Measurements from ENCODE around the gene COG6. TPM values are rescaled to one million over a fixed set of nuclear protein-coding genes. Genes with fewer than 3 reads are reported as not detected.

COG6 gene
- total and polyA plus RNA-seq, 2 donors (not counting 1 experiment from before 2014, with no cell fraction given): 28.9 to 44.8 TPM

DNA sequence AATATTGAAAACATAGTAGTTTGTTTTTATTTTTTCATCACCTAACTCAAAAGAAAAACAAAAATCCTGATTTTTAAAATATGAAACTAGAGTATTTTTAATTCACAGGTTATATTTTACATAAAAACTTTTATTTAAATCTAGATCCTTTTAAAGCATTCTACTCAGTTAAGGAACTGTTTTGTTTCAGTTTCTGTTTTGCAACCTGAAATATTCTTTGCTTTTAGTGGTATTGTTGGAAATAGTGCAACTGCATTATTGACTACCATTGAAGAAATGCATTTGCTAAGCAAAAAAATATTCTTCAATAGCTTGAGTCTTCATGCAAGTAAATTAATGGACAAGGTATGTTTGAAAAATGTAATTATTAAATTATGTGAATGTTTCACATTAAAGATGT is 43.8 kb downstream of the COG6 start:
- Histone ChIP-seq H3K9ac (ENCODE audit: insufficient read depth, low read length) (no peak overlapping the region), H3K36me3 (ENCODE audit: control insufficient read depth, insufficient read depth, low read length) (no peaks in the 10 kb centered on the region), H3K4me2 (ENCODE audit: extremely low read depth, insufficient read depth, low read length) (no peak overlapping the region), H3K4me3 (replicated peaks in 1 of 4; ENCODE audit: control extremely low read depth in 1 of 4, insufficient read depth in 1 of 4, low read depth in 3 of 4, low read length in 4 of 4) (no peak overlapping the region), H3K27ac (ENCODE audit: insufficient read depth, low read length) (no peak overlapping the region), H3K9me3 (ENCODE audit: control insufficient read depth, insufficient read depth, low read depth, low read length) (no peaks in the 10 kb centered on the region), H4K20me1 (ENCODE audit: control insufficient read depth, extremely low read depth, insufficient read depth, low read length) (no peaks in the 10 kb centered on the region), H3K27me3 (ENCODE audit: control insufficient read depth, insufficient read depth, low read length) (no peaks in the 10 kb centered on the region), H2AFZ (ENCODE audit: low read length) (no peak overlapping the region), H3K79me2 (ENCODE audit: control insufficient read depth, insufficient read depth, low read length) (no peaks in the 10 kb centered on the region), H3K4me1 (ENCODE audit: control insufficient read depth, extremely low read depth, insufficient read depth, low read length) (no peaks in the 10 kb centered on the region)
- peak in 1 of 2 donors; percentile 13 for DNase-seq (ENCODE audit: low read depth in 2 of 2)
- TF ChIP-seq, protein P1, sequence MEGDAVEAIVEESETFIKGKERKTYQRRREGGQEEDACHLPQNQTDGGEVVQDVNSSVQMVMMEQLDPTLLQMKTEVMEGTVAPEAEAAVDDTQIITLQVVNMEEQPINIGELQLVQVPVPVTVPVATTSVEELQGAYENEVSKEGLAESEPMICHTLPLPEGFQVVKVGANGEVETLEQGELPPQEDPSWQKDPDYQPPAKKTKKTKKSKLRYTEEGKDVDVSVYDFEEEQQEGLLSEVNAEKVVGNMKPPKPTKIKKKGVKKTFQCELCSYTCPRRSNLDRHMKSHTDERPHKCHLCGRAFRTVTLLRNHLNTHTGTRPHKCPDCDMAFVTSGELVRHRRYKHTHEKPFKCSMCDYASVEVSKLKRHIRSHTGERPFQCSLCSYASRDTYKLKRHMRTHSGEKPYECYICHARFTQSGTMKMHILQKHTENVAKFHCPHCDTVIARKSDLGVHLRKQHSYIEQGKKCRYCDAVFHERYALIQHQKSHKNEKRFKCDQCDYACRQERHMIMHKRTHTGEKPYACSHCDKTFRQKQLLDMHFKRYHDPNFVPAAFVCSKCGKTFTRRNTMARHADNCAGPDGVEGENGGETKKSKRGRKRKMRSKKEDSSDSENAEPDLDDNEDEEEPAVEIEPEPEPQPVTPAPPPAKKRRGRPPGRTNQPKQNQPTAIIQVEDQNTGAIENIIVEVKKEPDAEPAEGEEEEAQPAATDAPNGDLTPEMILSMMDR (conservative IDR thresholded peaks at IDR 0.05 in 1 of 2, IDR thresholded peaks at IDR 0.05 in 1 of 2; ENCODE audit: low read depth in 1 of 2, low read length in 2 of 2): no peak
- no peak for TF ChIP-seq EZH2 (IDR thresholded peaks at IDR 0.05; ENCODE audit: low read length, missing control alignments)

DNA sequence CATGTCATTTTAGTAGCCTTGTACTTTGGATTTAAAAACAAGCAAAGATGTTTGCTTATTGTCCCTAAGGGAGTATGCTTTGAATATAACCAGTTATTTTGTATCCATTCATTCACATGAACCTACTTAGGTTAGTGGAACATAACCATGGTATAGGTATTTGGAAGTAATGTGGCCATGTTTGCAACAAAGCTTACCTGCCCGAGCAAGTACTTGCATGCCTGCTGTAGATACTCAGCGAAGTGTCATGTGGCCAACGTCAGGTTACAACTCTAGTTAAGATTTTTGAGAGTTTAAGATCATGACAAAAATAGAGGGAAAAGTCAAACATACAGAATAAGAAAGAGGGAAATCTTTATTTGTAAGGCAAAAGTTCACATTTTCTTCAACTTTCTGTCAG is 57.2 kb downstream of the COG6 start:
- H3K27ac ChIP-seq (ENCODE audit: insufficient read depth, low read length): no peak overlapping the region
- H3K4me3 ChIP-seq (replicated peaks in 1 of 4; ENCODE audit: control extremely low read depth in 1 of 4, insufficient read depth in 1 of 4, low read depth in 3 of 4, low read length in 4 of 4): no peak overlapping the region
- TF ChIP-seq, protein P1 (conservative IDR thresholded peaks at IDR 0.05 in 1 of 2, IDR thresholded peaks at IDR 0.05 in 1 of 2; ENCODE audit: low read depth in 1 of 2, low read length in 2 of 2): no peak
- TF ChIP-seq EZH2 (IDR thresholded peaks at IDR 0.05; ENCODE audit: low read length, missing control alignments): no peak
- no peaks in the 10 kb centered on the region for H3K79me2 ChIP-seq (ENCODE audit: control insufficient read depth, insufficient read depth, low read length)
- no peak for DNase-seq (ENCODE audit: low read depth in 2 of 2)
- no peaks in the 10 kb centered on the region for H3K9me3 ChIP-seq (ENCODE audit: control insufficient read depth, insufficient read depth, low read depth, low read length)
- H3K36me3 ChIP-seq (ENCODE audit: control insufficient read depth, insufficient read depth, low read length): no peaks in the 10 kb centered on the region
- H3K27me3 ChIP-seq (ENCODE audit: control insufficient read depth, insufficient read depth, low read length): no peaks in the 10 kb centered on the region
- no peak overlapping the region for H3K4me2 ChIP-seq (ENCODE audit: extremely low read depth, insufficient read depth, low read length)
- no peak overlapping the region for H2AFZ ChIP-seq (ENCODE audit: low read length)
- no peaks in the 10 kb centered on the region for H3K4me1 ChIP-seq (ENCODE audit: control insufficient read depth, extremely low read depth, insufficient read depth, low read length)
- H3K9ac ChIP-seq (ENCODE audit: insufficient read depth, low read length): no peak overlapping the region
- no peaks in the 10 kb centered on the region for H4K20me1 ChIP-seq (ENCODE audit: control insufficient read depth, extremely low read depth, insufficient read depth, low read length)

DNA sequence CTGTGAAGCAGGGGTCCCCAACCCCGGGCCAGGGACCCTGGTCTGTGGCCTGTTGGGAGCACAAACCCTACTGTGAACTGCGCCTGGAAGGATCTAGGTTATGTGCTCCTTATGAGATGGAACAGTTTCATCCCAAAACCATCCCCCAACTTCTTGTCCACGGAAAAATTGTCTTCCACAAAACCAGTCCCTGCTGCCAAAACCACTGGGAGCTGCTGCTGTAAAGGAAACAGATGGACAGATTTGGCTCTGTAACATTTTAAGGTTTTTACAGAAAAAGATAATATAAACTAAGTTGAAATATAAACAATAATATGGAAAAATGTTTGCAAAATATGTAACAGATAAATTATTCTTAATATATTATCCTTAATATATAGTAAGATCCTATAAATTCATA is 73.7 kb downstream of the COG6 start:
- H3K27ac ChIP-seq (ENCODE audit: insufficient read depth, low read length): no peak overlapping the region
- H2AFZ ChIP-seq (ENCODE audit: low read length): no peak overlapping the region
- no peak overlapping the region for H3K4me2 ChIP-seq (ENCODE audit: extremely low read depth, insufficient read depth, low read length)
- no peaks in the 10 kb centered on the region for H3K9me3 ChIP-seq (ENCODE audit: control insufficient read depth, insufficient read depth, low read depth, low read length)
- no peaks in the 10 kb centered on the region for H3K27me3 ChIP-seq (ENCODE audit: control insufficient read depth, insufficient read depth, low read length)
- H3K4me1 ChIP-seq (ENCODE audit: control insufficient read depth, extremely low read depth, insufficient read depth, low read length): no peaks in the 10 kb centered on the region
- no peaks in the 10 kb centered on the region for H4K20me1 ChIP-seq (ENCODE audit: control insufficient read depth, extremely low read depth, insufficient read depth, low read length)
- no peaks in the 10 kb centered on the region for H3K36me3 ChIP-seq (ENCODE audit: control insufficient read depth, insufficient read depth, low read length)
- H3K9ac ChIP-seq (ENCODE audit: insufficient read depth, low read length): no peak overlapping the region
- no peaks in the 10 kb centered on the region for H3K79me2 ChIP-seq (ENCODE audit: control insufficient read depth, insufficient read depth, low read length)
- TF ChIP-seq, protein P1 (conservative IDR thresholded peaks at IDR 0.05 in 1 of 2, IDR thresholded peaks at IDR 0.05 in 1 of 2; ENCODE audit: low read depth in 1 of 2, low read length in 2 of 2): peak in 1 of 2 donors; percentile 6
- no peak for TF ChIP-seq EZH2 (IDR thresholded peaks at IDR 0.05; ENCODE audit: low read length, missing control alignments)
- no peak overlapping the region for H3K4me3 ChIP-seq (replicated peaks in 1 of 4; ENCODE audit: control extremely low read depth in 1 of 4, insufficient read depth in 1 of 4, low read depth in 3 of 4, low read length in 4 of 4)
- peak; percentile 1 to 72 for DNase-seq (ENCODE audit: low read depth in 2 of 2)

Measured in fibroblast of lung (primary cell).